Gastroesophageal sphincter (tissue), 3 donors: ENCODE results near the gene TARP.

ENCODE experiments used
- POLR2A ChIP-seq, 2 donors: fragments of 450-650 bp; IDR thresholded peaks; one replicate each; pipeline ENCODE4 v1.6.1; 2017; ENCODE audit warnings: antibody characterized with exemption in 2 of 2, mild to moderate bottlenecking in 2 of 2, moderate library complexity in 1 of 2
- POLR2AphosphoS5 ChIP-seq: sonication (generic); formaldehyde crosslinking; IDR thresholded peaks from one replicate; pipeline ENCODE4 v1.6.1; 2017; ENCODE audit warnings: antibody characterized with exemption
- TF ChIP-seq, protein P1 (sequence below), 4 experiments: fragments of 200-600 bp in 2 of 4; fragments of 450-650 bp in 2 of 4; sonication (generic) in 1 of 4; IDR thresholded peaks; one replicate each; pipeline ENCODE4 v1.5.1; 2017 to 2019; ENCODE audit warnings: antibody characterized with exemption in 4 of 4, mild to moderate bottlenecking in 2 of 4, moderate library complexity in 2 of 4

DNA sequence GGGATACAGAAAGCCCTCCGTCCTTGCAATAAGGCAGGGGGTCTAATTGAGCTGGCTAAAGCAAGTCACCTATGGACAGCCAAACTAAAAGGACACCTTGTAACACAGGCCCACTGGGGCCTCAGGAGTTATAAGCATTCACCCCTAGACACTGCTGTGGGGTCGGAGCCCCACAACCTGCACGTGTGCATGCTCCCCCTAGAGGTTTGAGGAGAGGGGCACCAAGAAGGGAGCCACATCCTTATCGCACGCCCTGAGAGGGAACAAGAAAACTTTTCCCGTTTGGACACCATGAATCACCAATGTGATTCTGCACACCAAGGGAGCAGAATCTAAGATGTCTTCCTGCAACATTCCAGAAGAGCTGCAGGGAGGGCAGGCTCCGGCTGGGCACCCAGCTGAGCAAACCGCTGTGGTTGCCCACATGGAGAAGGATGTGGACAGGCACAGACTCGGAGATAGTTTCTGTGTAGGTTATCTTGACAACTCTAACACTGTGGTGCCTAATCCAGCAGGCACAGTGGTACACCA lies 17.7 kb upstream of the TARP start:
- no peak for TF ChIP-seq POLR2A (IDR thresholded peaks at IDR 0.05)
- TF ChIP-seq, protein P1, sequence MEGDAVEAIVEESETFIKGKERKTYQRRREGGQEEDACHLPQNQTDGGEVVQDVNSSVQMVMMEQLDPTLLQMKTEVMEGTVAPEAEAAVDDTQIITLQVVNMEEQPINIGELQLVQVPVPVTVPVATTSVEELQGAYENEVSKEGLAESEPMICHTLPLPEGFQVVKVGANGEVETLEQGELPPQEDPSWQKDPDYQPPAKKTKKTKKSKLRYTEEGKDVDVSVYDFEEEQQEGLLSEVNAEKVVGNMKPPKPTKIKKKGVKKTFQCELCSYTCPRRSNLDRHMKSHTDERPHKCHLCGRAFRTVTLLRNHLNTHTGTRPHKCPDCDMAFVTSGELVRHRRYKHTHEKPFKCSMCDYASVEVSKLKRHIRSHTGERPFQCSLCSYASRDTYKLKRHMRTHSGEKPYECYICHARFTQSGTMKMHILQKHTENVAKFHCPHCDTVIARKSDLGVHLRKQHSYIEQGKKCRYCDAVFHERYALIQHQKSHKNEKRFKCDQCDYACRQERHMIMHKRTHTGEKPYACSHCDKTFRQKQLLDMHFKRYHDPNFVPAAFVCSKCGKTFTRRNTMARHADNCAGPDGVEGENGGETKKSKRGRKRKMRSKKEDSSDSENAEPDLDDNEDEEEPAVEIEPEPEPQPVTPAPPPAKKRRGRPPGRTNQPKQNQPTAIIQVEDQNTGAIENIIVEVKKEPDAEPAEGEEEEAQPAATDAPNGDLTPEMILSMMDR (IDR thresholded peaks at IDR 0.05) = no peak
- no peak for TF ChIP-seq POLR2AphosphoS5
